Measurements from ENCODE around the gene ENDOV.

Gene ENDOV

GRCh38 chr17:80379348-80379747 lies 35.6 kb upstream of the ENDOV start:
- TF ChIP-seq CTCF (IDR thresholded peaks at IDR 0.05; ENCODE audit: low read depth, low read length, missing control alignments), result no peak
- Histone ChIP-seq H3K4me3 (ENCODE audit: low read depth, low read length) (no peak overlapping the region), H3K36me3 (replicated peaks) (peaks cover 89% of the 10 kb centered on the region), H3K27me3 (replicated peaks) (no peaks in the 10 kb centered on the region), H3K27ac (no peak overlapping the region)
- in situ Hi-C loops (cut with HindIII; ENCODE audit: low pct_ligation_motif_present, low sequenced_read_pairs), result no loop called here
- no peak for DNase-seq

GRCh38 chr17:80380068-80380467 lies 34.9 kb upstream of the ENDOV start:
- H3K27ac ChIP-seq, result no peak overlapping the region
- in situ Hi-C loops (cut with HindIII; ENCODE audit: low pct_ligation_motif_present, low sequenced_read_pairs), result no loop called here
- no peaks in the 10 kb centered on the region for H3K27me3 ChIP-seq (replicated peaks)
- no peak for DNase-seq
- peaks cover 89% of the 10 kb centered on the region for H3K36me3 ChIP-seq (replicated peaks)
- H3K4me3 ChIP-seq (ENCODE audit: low read depth, low read length), result no peak overlapping the region
- no peak for TF ChIP-seq CTCF (IDR thresholded peaks at IDR 0.05; ENCODE audit: low read depth, low read length, missing control alignments)

- Histone ChIP-seq H3K27me3 (replicated peaks) (no peaks in the 10 kb centered on the region), H3K27ac (no peak overlapping the region), H3K4me3 (ENCODE audit: low read depth, low read length) (no peak overlapping the region), H3K36me3 (replicated peaks) (peaks cover 92% of the 10 kb centered on the region)
- no peak for DNase-seq
- in situ Hi-C loops (cut with HindIII; ENCODE audit: low pct_ligation_motif_present, low sequenced_read_pairs), result no loop called here
- no peak for TF ChIP-seq CTCF (IDR thresholded peaks at IDR 0.05; ENCODE audit: low read depth, low read length, missing control alignments)
Measured at GRCh38 chr17:80380555-80381002, 34.4 kb upstream of the ENDOV start.

- Histone ChIP-seq H3K27ac (no peak overlapping the region), H3K4me3 (ENCODE audit: low read depth, low read length) (no peak overlapping the region), H3K27me3 (replicated peaks) (no peaks in the 10 kb centered on the region), H3K36me3 (replicated peaks) (peaks cover 88% of the 10 kb centered on the region)
- no peak for DNase-seq
- in situ Hi-C loops (cut with HindIII; ENCODE audit: low pct_ligation_motif_present, low sequenced_read_pairs), result no loop called here
- TF ChIP-seq CTCF (IDR thresholded peaks at IDR 0.05; ENCODE audit: low read depth, low read length, missing control alignments), result no peak
Measured at GRCh38 chr17:80381416-80381923, 33.5 kb upstream of the ENDOV start.

- H3K27me3 ChIP-seq (replicated peaks), result no peaks in the 10 kb centered on the region
Measured at GRCh38 chr17:80382446-80382845, 32.5 kb upstream of the ENDOV start.

More at GRCh38 chr17:80382446-80382845, 32.5 kb upstream of the ENDOV start:
- no peak for TF ChIP-seq CTCF (IDR thresholded peaks at IDR 0.05; ENCODE audit: low read depth, low read length, missing control alignments)
- no peak for DNase-seq
- in situ Hi-C loops (cut with HindIII; ENCODE audit: low pct_ligation_motif_present, low sequenced_read_pairs), result no loop called here
- Histone ChIP-seq H3K27ac (no peak overlapping the region), H3K4me3 (ENCODE audit: low read depth, low read length) (no peak overlapping the region), H3K36me3 (replicated peaks) (peaks cover 89% of the 10 kb centered on the region)

All from brain microvascular endothelial cell (primary cell).